Measurements from ENCODE around the gene SYNPO.

SYNPO gene

DNA sequence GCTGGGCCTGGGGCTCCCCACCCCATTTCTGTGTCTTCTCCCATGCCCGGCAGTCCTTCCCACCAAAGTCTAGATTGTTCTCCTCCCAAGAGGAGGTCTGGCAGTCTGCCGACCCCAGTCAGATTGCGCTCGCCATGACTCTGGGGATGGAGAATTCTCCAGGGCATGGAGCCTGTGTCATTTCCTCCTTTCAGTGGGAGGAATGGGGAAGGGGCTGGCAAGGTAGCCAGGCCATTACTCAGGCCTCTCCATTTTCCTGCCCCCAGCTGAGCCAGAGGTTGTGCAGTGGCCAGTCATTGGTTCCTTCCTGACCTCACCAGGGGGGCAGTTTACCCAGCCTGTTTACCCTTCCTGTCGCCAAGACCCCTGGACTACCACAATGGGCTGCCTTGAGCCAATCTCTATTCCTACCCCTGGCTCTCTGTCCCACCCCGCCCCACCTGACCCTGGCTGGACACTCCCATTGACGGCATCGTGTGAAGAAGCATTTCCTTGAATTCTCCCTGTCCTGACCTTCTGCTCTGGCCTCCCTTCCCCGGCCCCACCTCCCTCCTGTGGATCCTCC, 628 bp downstream of the SYNPO start:
- ATAC-seq (no peak), DNase-seq (no peak)
- H3K4me1 Mint-ChIP-seq = no peaks in the 10 kb centered on the region
- peaks cover 30% of the 10 kb centered on the region for H3K27me3 Mint-ChIP-seq
- H3K9me3 Mint-ChIP-seq = no peaks in the 10 kb centered on the region
- H3K4me3 Mint-ChIP-seq = no peak overlapping the region
- no peak overlapping the region for H3K27ac Mint-ChIP-seq

DNA sequence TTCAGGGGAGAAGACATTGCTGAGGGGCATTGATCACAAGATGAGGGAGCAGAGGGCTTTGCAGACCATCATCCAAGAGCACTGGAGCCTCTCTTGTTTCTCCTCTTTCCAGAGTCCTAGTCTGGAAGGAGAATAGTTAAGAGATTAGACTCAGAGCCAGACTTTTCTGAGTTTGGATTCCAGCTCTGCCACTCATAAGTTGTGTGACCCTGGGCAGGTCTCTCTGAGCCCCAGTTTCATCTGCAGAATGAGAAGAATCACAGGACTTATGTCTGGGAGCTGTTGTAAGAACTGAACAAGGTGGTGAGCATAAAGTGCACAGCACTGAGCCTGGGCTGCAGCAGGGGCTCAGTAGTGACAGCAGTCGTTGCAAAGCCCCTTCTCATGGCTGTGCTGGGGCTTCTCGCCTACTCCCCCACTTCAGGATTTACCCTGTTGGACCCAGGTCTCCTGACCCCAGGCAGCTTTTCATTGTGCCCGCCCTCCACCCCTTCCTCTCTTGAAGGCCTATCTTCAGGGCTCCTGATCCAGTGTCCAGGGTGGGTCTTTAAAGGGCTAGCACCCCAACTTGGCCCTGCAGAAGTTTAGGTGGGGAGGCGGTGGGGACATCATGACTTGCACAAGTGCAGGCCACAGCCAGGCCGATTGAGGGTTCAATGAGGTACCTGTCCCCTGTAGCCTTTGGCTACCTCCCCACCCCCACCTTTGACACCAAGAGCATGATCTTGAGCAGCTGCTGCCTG, 1.5 kb downstream of the SYNPO start:
- DNase-seq (no peak), ATAC-seq (no peak)
- Mint-ChIP-seq H3K4me1 (no peaks in the 10 kb centered on the region), H3K9me3 (no peaks in the 10 kb centered on the region), H3K27ac (no peak overlapping the region), H3K4me3 (no peak overlapping the region), H3K27me3 (peaks cover 21% of the 10 kb centered on the region)

DNA sequence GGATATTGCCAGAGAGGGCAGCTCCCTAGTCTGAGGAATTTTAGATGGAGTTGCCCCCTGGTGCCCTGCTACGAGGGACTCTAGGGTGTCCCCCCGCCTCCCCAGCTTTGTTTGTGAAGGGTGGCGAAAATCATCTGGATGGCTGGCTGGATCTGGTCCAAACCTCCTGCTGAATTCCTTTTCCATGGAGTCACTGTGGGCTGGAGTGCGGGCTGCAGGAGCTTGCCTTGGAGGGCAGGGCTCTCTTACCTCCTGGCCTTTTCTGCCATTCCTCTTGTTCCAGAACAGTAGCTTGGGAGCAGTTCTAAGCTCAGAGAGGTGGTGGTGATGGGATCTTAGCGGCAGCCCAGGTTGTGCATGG, 2.1 kb downstream of the SYNPO start:
- ATAC-seq = no peak
- H3K4me3 Mint-ChIP-seq = no peak overlapping the region
- no peak for DNase-seq

DNA sequence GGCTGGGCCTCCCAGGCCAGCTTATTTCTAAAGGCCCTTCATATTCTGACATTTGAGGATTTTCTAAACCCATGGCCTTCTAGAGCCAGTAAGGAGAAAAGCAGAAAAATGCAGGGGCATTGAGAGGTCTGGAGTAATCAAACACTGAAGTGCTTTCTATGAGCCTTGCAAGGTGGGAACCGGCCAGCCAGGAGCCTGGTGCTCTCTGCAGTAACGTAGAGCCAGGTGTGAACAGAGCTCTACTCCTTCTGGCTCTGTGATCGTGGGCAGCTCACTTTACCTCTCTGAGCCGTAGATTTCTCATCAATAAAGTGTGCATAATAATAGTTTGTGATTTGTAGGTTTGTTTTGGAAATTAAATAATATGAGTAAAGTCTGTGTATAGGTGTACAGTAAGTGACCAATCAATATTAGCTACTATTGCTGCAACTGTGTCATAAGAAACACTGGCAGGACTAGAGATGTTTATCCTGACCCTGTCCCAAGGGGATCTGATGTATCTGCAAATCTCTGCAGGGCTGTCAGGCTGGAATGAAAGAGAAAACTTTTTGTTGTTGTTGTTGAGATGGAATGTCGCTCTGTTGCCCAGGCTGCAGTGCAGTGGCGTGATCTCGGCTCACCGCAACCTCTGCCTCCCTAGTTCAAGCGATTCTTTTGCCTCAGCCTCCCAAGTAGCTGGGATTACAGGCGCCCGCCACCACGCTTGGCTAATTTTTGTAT, 2.7 kb downstream of the SYNPO start:
- no peaks in the 10 kb centered on the region for H3K9me3 Mint-ChIP-seq
- H3K4me1 Mint-ChIP-seq = no peaks in the 10 kb centered on the region
- ATAC-seq (no peak), DNase-seq (no peak)
- H3K27ac Mint-ChIP-seq = no peak overlapping the region
- peaks cover 10% of the 10 kb centered on the region for H3K27me3 Mint-ChIP-seq
- H3K4me3 Mint-ChIP-seq = no peak overlapping the region

More for the DNA sequence above, 2.1 kb downstream of the SYNPO start:
- Mint-ChIP-seq H3K27ac (no peak overlapping the region), H3K9me3 (no peaks in the 10 kb centered on the region), H3K4me1 (no peaks in the 10 kb centered on the region), H3K27me3 (peaks cover 16% of the 10 kb centered on the region)

DNA sequence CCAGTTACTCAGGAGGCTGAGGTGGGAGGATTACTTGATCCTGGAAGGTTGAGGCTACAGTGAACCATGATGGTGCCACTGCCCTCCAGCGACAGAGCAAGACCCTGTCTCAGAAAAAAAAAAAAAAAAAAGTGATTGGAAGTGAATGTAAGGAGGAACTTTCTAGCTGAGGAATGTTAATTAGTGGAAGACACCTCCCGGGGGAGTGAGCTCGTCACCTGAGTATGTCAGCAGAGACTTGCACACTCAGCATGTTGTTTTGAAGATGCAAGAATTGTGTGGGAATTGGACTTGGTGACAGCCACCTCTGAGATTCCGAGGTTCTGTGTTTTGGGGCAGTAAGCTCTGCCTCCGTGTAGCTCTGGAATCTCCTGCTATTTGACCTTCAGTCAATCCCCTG, 3.6 kb downstream of the SYNPO start:
- DNase-seq = no peak
- no peak for ATAC-seq
- H3K4me1 Mint-ChIP-seq = no peaks in the 10 kb centered on the region
- H3K27me3 Mint-ChIP-seq = peaks cover 6% of the 10 kb centered on the region
- no peak overlapping the region for H3K4me3 Mint-ChIP-seq
- no peaks in the 10 kb centered on the region for H3K9me3 Mint-ChIP-seq
- H3K27ac Mint-ChIP-seq = peak overlapping the region in 1 of 2 donors; percentile 42

DNA sequence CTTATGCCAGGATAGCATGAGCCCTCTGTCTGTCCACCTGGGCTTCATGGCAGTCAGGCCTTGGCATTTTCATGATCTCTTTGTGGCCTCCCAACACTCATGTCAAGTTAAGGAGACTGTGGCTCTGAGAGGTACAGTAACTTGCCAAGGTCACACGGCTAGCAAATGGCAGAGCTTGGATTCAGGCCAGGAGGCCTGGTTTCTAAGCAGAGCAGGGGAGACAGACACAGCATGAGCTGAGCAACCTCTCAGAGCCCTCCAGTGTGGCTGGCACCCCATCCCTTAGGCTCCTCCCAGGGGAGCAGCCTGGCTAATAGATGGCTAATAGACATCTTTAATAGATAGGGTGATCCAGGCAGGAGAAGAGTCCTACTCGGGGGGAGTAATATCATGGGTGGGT, 4.1 kb downstream of the SYNPO start:
- Mint-ChIP-seq H3K4me3 (no peak overlapping the region), H3K4me1 (no peaks in the 10 kb centered on the region), H3K27me3 (peaks cover 6% of the 10 kb centered on the region), H3K9me3 (no peaks in the 10 kb centered on the region), H3K27ac (no peak overlapping the region)
- DNase-seq (no peak), ATAC-seq (no peak)

DNA sequence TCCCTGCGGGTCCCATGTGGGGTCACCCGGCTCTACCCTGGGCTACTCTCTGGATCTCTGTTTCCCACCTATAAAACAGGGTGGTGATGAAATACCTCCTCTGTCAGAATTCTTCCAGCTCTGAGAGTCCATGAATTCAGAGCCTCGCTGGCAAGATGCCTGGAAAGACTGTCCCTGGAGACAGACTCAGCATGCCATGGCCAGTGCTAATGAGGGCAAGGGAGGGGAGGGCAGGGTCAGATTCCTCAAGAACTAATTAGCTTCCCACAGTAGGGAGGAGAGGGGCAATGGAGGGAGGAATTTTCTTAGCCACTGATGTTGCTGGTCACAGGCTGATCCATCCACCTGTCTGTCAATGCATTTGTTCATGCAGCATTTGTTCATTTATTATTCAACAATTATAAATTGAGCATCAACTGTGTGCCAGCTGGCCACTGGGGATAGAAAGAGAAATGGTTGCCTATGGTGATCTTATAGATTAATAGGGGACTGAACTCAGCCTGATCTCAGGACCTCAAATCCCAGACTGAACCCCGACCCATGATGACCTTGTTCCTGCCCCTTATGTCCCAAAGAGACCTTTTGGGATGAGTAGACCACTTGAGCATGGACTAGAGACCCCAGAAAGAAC, 4.7 kb downstream of the SYNPO start:
- Mint-ChIP-seq H3K9me3 (no peaks in the 10 kb centered on the region), H3K4me1 (no peaks in the 10 kb centered on the region), H3K27me3 (peaks cover 6% of the 10 kb centered on the region), H3K27ac (no peak overlapping the region), H3K4me3 (no peak overlapping the region)
- DNase-seq (no peak), ATAC-seq (no peak)

DNA sequence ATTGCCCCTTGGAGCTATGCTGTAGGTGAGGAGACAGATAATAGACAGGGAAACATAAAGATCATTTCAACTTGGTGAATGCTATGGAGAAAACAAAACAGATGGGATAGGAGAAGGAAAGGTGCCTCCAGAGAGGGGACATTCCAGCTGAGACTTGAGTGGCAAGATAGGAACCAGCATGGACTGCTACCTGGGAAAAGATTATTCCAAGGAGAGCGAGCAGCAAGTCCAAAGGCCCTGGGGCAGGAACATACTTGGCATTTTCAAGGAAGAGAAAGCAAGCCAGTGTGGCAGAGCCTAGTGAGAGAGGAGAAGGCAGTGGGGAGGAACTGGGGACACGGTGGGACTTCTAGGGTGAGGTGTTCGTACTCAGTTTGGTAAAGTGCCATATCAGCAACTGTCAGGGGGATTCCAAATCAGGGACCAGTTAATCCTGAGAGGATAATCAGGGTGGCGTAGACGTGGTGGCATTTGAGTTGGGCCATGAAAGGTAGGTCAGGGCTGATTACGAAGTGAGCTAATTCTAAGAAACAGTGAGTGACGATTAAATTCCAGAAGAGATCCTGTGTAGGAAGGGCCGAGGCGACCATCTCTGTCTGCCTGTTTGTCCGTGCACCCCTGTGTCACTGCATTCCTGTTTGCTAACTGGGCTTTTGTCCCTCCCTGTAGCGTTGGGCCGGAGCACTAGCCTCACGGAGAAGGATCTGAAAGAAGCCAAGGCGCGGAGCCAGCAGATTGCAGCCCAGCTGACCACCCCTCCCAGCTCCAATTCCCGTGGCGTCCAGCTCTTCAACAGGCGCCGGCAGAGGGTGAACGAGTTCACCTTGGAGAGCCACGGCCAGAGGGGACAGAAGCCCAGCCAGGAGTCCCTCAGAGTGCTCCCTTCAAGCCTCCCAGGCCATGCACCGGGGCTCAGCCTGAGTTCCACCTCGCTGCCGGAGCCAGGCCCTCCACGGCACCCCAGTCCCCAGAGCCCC, 7.1 kb downstream of the SYNPO start:
- Mint-ChIP-seq H3K4me3 (no peak overlapping the region), H3K9me3 (no peaks in the 10 kb centered on the region), H3K4me1 (peaks cover 7% of the 10 kb centered on the region), H3K27ac (peak overlapping the region in 1 of 2 donors; percentile 57), H3K27me3 (peaks cover 6% of the 10 kb centered on the region)
- ATAC-seq (no peak), DNase-seq (no peak)

DNA sequence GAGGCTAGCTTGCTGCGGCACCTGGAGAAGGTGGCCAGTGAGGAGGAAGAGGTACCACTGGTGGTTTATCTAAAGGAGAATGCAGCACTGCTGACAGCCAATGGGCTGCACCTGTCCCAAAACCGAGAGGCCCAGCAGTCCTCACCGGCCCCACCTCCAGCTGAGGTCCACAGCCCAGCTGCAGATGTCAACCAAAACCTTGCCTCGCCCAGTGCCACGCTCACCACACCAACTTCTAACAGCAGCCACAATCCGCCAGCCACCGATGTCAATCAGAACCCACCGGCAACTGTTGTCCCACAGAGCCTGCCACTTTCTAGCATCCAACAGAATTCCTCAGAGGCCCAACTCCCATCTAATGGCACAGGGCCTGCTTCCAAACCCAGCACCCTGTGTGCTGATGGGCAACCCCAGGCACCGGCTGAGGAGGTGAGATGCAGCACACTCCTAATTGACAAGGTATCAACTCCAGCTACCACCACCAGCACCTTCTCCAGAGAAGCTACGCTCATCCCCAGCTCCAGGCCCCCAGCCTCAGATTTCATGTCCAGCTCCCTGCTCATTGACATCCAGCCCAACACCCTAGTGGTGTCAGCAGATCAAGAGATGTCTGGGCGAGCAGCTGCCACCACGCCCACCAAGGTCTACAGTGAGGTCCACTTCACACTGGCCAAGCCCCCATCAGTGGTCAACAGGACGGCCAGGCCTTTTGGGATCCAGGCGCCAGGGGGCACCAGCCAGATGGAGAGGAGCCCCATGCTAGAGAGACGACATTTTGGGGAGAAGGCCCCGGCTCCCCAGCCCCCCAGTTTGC, 8.0 kb downstream of the SYNPO start:
- ATAC-seq = no peak
- Mint-ChIP-seq H3K9me3 (no peaks in the 10 kb centered on the region), H3K4me1 (peaks cover 7% of the 10 kb centered on the region), H3K4me3 (no peak overlapping the region), H3K27ac (no peak overlapping the region), H3K27me3 (peaks cover 6% of the 10 kb centered on the region)
- DNase-seq = no peak

DNA sequence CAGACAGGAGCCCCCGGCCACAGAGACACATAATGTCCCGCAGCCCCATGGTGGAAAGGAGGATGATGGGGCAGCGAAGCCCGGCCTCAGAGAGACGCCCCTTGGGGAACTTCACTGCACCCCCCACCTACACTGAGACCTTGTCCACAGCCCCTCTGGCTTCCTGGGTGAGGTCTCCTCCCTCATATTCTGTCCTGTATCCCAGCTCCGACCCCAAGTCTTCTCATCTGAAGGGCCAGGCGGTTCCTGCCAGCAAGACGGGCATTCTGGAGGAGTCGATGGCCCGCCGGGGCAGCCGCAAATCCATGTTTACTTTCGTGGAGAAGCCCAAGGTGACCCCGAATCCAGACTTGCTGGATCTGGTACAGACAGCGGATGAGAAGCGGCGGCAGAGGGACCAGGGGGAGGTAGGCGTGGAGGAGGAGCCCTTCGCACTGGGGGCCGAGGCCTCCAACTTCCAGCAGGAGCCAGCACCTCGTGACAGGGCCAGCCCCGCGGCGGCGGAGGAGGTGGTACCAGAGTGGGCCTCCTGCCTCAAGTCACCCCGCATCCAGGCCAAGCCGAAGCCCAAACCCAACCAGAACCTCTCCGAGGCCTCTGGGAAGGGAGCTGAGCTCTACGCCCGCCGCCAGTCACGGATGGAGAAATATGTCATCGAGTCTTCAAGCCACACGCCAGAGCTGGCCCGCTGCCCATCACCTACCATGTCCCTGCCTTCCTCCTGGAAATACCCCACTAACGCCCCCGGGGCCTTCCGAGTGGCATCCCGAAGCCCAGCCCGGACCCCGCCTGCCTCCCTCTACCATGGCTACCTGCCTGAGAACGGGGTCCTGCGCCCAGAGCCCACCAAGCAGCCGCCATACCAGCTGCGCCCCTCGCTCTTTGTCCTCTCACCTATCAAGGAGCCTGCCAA, 8.9 kb downstream of the SYNPO start:
- DNase-seq (no peak), ATAC-seq (no peak)
- Mint-ChIP-seq H3K4me1 (peaks cover 7% of the 10 kb centered on the region), H3K27ac (no peak overlapping the region), H3K9me3 (no peaks in the 10 kb centered on the region), H3K27me3 (peaks cover 4% of the 10 kb centered on the region), H3K4me3 (no peak overlapping the region)

DNA sequence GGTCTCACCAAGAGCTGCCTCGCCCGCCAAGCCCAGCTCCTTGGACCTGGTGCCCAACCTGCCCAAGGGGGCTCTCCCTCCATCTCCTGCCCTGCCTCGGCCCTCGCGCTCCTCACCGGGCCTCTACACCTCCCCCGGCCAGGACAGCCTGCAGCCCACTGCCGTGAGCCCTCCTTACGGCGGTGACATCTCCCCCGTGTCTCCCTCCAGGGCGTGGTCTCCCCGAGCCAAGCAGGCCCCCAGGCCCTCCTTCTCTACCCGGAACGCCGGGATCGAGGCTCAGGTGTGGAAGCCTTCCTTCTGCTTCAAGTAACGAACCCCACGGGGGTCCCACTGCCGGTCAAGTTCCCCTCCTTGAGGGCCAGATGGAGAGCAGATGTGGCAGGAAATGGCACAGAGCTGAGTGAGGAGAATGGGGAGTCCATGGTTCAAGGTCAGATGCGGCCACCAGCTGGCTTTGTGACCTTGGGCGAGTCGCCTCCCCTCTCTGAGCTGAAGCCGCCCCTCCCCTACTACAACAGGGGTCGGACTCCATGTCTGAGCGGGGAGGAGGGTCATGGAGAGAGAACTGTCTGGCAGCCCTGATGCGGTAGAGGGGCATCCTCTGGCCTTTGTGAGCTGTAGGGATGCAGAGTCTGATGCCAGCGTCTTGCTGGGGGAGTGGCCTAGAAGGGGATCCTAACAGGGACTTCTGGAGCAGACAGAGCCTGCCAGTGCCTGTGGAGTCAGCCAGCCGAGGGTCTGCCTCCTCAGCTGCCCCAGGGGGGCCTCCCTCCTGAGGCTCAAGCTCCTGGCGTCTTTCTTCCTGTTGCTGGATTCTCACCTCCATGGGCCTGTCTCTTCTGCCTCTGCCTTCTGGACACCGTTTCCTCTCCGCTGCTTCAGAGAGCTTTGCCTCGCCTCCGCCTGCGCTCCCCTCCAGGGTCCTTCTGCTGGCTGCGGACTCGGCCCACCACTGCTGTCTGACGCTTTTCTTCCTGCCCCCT, 9.9 kb downstream of the SYNPO start:
- Mint-ChIP-seq H3K27ac (peak overlapping the region; percentile 43 to 58), H3K4me3 (no peak overlapping the region), H3K4me1 (peaks cover 7% of the 10 kb centered on the region), H3K27me3 (no peaks in the 10 kb centered on the region), H3K9me3 (no peaks in the 10 kb centered on the region)
- DNase-seq (no peak), ATAC-seq (peak; percentile 34)

DNA sequence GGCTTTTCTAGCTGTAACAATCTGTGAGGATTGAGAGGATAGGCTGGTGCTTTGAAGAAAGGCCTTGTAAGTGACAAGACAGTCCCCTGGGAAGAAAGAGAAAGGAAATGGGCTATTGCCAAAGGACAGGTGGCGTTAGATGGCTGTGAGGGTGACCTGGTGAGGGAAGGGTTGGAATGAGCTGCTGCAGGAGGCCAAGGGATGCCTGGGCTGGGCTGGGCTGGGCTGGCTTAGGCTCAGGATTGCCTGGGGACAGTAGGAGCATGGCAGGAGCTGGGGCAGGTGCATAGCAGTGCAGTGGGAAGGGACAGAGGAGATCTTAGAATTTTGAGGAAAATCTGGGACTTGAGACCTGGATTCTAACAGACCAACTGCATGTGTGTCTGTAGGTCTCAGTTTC, 10.9 kb downstream of the SYNPO start:
- ATAC-seq = no peak
- Mint-ChIP-seq H3K27me3 (no peaks in the 10 kb centered on the region), H3K4me1 (peaks cover 7% of the 10 kb centered on the region), H3K9me3 (no peaks in the 10 kb centered on the region), H3K27ac (no peak overlapping the region), H3K4me3 (no peak overlapping the region)
- DNase-seq = no peak

Measured in stimulated activated naive CD8-positive, alpha-beta T cell treated with anti-CD3 and anti-CD28 coated beads, Interleukin-15, amount 100 ng/mL, for 72 hours (primary cell).